HL-60 (cell line): ENCODE data around the gene IL33.

ENCODE experiments used
- CTCF ChIP-seq: IDR thresholded peaks from one replicate; pipeline ENCODE4 v1.5.1; 2011; ENCODE audit warnings: low read length, control low read depth, inconsistent platforms; ENCODE audit not compliant: insufficient read depth
- GABPA ChIP-seq: IDR thresholded peaks from 2 replicates; pipeline ENCODE4 v1.6.1; 2012; ENCODE audit warnings: low read depth
- POLR2AphosphoS5 ChIP-seq: IDR thresholded peaks from 2 replicates; pipeline ENCODE4 v1.6.1; 2012; ENCODE audit warnings: low read depth

DNA sequence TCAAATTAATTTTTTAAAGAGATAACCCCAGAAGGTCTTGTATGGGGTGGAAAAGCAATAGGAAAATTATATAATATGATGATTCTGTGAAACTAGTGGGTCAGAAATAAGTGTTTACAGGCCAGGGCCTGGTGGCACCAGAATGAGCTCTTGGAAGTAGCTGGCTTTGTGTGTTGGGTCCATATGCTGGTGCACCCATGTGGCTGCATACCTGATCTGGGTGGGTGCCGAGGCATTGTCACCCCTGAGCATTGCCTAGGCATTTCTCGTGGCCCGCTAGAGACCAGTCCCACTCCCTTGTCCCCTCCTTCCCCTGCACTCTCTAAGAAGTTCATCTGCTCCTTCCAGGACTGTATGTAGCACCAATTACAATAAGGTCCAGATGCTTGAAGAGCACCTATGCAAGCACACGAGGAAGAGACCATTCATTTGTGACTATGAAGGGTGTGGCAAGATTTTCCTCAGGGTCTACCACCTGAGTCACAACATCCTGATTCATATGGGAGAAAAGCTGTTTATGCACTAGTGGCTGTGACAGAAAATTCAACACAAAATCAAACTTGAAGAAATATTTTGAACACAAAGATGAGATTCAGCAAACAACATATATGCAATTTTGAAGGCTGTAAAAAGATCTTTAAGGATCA lies 19.8 kb upstream of the IL33 start:
- TF ChIP-seq CTCF (no peak), POLR2AphosphoS5 (no peak), GABPA (no peak)
